GM23338 (cell line): Measurements from ENCODE around the gene MSANTD7. TPM values are rescaled to one million over a fixed set of nuclear protein-coding genes. Genes with fewer than 3 reads are reported as not detected.

Source experiments
- ATAC-seq: fragments of 200-7000 bp; cut with Tn5 transposase; 3 replicates; pipeline ENCODE4 v1.9.1; 2020
- DNase-seq: peaks from one replicate; pipeline ENCODE4 v3.0.0-alpha.2; 2015; ENCODE audit warnings: low spot score
- H2AFZ ChIP-seq: fragments of 200-600 bp; sonication (generic); 2 replicates; pipeline ENCODE4 v1.8.0; 2016; ENCODE audit warnings: antibody characterized with exemption, mild to moderate bottlenecking, moderate library complexity
- H3F3A ChIP-seq: fragments of 200-600 bp; sonication (generic); replicated peaks from 2 replicates; pipeline ENCODE4 v1.8.0; 2017; ENCODE audit warnings: antibody characterized with exemption, mixed run types, low read depth
- H3K27ac ChIP-seq: fragments of 200-600 bp; sonication (generic); 2 replicates; pipeline ENCODE4 v1.6.1; 2016; ENCODE audit warnings: low read depth
- H3K27me3 ChIP-seq: fragments of 200-600 bp; sonication (generic); 2 replicates; pipeline ENCODE4 v1.8.0; 2016; ENCODE audit warnings: mild to moderate bottlenecking, mixed run types, moderate library complexity; ENCODE audit not compliant: insufficient read depth
- H3K36me3 ChIP-seq: fragments of 200-600 bp; sonication (generic); 2 replicates; pipeline ENCODE4 v1.8.0; 2016; ENCODE audit warnings: mild to moderate bottlenecking; ENCODE audit not compliant: insufficient read depth
- H3K4me1 ChIP-seq: fragments of 200-600 bp; sonication (generic); 2 replicates; pipeline ENCODE4 v1.8.0; 2016; ENCODE audit warnings: mild to moderate bottlenecking, moderate library complexity; ENCODE audit not compliant: insufficient read depth
- H3K4me2 ChIP-seq: fragments of 200-600 bp; sonication (generic); 2 replicates; pipeline ENCODE4 v1.7.1; 2017; ENCODE audit warnings: mixed run types
- H3K4me3 ChIP-seq: fragments of 200-600 bp; sonication (generic); 2 replicates; pipeline ENCODE4 v1.6.1; 2016; ENCODE audit warnings: mixed run types
- H3K79me2 ChIP-seq: fragments of 200-600 bp; sonication (generic); replicated peaks from 2 replicates; pipeline ENCODE4 v1.8.0; 2017; ENCODE audit warnings: mild to moderate bottlenecking; ENCODE audit not compliant: insufficient read depth
- H3K9me2 ChIP-seq: fragments of 200-600 bp; sonication (generic); 2 replicates; pipeline ENCODE4 v1.8.0; 2017; ENCODE audit not compliant: insufficient read depth
- H4K20me1 ChIP-seq: fragments of 200-600 bp; sonication (generic); replicated peaks from 2 replicates; pipeline ENCODE4 v1.8.0; 2017; ENCODE audit warnings: mild to moderate bottlenecking; ENCODE audit not compliant: insufficient read depth
- H3K27ac Mint-ChIP-seq: 2 replicates; pipeline ENCODE4 v1.8.0; 2020; ENCODE audit warnings: inconsistent platforms, mild to moderate bottlenecking, moderate library complexity, mixed read lengths
- H3K27me3 Mint-ChIP-seq: 3 replicates; pipeline ENCODE4 v1.8.0; 2022; ENCODE audit warnings: low read depth, mild to moderate bottlenecking, moderate library complexity, mixed read lengths, inconsistent platforms; ENCODE audit not compliant: insufficient read depth, poor library complexity
- H3K36me3 Mint-ChIP-seq: 3 replicates; pipeline ENCODE4 v1.8.0; 2021; ENCODE audit warnings: low read depth, mild to moderate bottlenecking, inconsistent platforms, moderate library complexity, mixed read lengths
- H3K4me1 Mint-ChIP-seq: 3 replicates; pipeline ENCODE4 v1.8.0; 2020; ENCODE audit warnings: mild to moderate bottlenecking, inconsistent platforms, mixed read lengths
- H3K4me3 Mint-ChIP-seq: 3 replicates; pipeline ENCODE4 v1.8.0; 2021; ENCODE audit warnings: moderate library complexity, mild to moderate bottlenecking, inconsistent platforms, mixed read lengths
- H3K9me3 Mint-ChIP-seq: 3 replicates; pipeline ENCODE4 v1.8.0; 2020; ENCODE audit warnings: moderate library complexity, mild to moderate bottlenecking, inconsistent platforms, mixed read lengths
- CREB1 ChIP-seq: fragments of 250-450 bp; sonication (Bioruptor Pico); IDR thresholded peaks from 2 replicates; pipeline ENCODE4 v1.5.0; 2020; ENCODE audit warnings: low read depth, mild to moderate bottlenecking, moderate library complexity
- CTCF ChIP-seq, 2 experiments: fragments of 200-600 bp in 1 of 2; sonication (generic) in 1 of 2; conservative IDR thresholded peaks; 2 replicates each; pipeline versions ENCODE4 v1.5.1 to v1.6.1; 2016 to 2017; ENCODE audit warnings: antibody characterized with exemption in 2 of 2, low read depth in 2 of 2, mild to moderate bottlenecking in 2 of 2, moderate library complexity in 1 of 2
- ETS1 ChIP-seq: IDR thresholded peaks from 2 replicates; pipeline ENCODE4 v1.6.1; 2016; ENCODE audit warnings: antibody characterized with exemption
- EZH2 ChIP-seq: fragments of 200-600 bp; sonication (generic); IDR thresholded peaks from one replicate; pipeline ENCODE4 v1.8.0; 2017; ENCODE audit warnings: antibody characterized with exemption, mild to moderate bottlenecking, low read depth; ENCODE audit not compliant: unreplicated experiment
- EZH2phosphoT487 ChIP-seq: fragments of 200-600 bp; sonication (generic); IDR thresholded peaks from one replicate; pipeline ENCODE4 v1.8.1; 2018; ENCODE audit warnings: antibody characterized with exemption; ENCODE audit not compliant: unreplicated experiment
- JUNB ChIP-seq: IDR thresholded peaks from one replicate; pipeline ENCODE4 v1.6.1; 2016; ENCODE audit warnings: antibody characterized with exemption; ENCODE audit not compliant: unreplicated experiment
- NANOG ChIP-seq: IDR thresholded peaks from 2 replicates; pipeline ENCODE4 v1.6.1; 2016; ENCODE audit warnings: antibody characterized with exemption, borderline replicate concordance
- POLR2AphosphoS5 ChIP-seq: IDR thresholded peaks from 2 replicates; pipeline ENCODE4 v1.6.1; 2016; ENCODE audit warnings: antibody characterized with exemption, low read depth
- REST ChIP-seq: IDR thresholded peaks from one replicate; pipeline ENCODE4 v1.6.1; 2018; ENCODE audit warnings: antibody characterized with exemption; ENCODE audit not compliant: unreplicated experiment
- ZNF114 ChIP-seq: fragments of 250-450 bp; sonication (Bioruptor Pico); IDR thresholded peaks from 2 replicates; pipeline ENCODE4 v1.5.0; 2020; ENCODE audit warnings: mild to moderate bottlenecking, moderate library complexity
- ZNF331 ChIP-seq: fragments of 250-450 bp; sonication (Bioruptor Pico); IDR thresholded peaks from 2 replicates; pipeline ENCODE4 v1.5.0; 2020; ENCODE audit warnings: low read depth, mild to moderate bottlenecking, moderate library complexity
- ZNF462 ChIP-seq: fragments of 250-450 bp; sonication (Bioruptor Pico); IDR thresholded peaks from 2 replicates; pipeline ENCODE4 v1.5.0; 2020; ENCODE audit warnings: mild to moderate bottlenecking, moderate library complexity
- polyA plus RNA-seq: library from polyadenylated mRNA; unstranded; fragments of >200 nt; fragmentation: Nextera tagmentation; extraction: Ambion mirVana; gene quantifications from 2 replicates; pipeline ENCODE4 v1.2.1, GENCODE V29; 2016
- total RNA-seq: library from RNA; depleted of rRNA; stranded (reverse); fragments of >200 nt; shearing (Covaris generic); gene quantifications from 2 replicates; pipeline ENCODE4 v1.2.3, GENCODE V29; 2014

Gene MSANTD7
- total and polyA plus RNA-seq, 2 experiments from 2014 or later, result 5.3 to 19.8 TPM

GRCh38 chr10:14823966-14824365, 14.1 kb upstream of the MSANTD7 start:
- H3K27me3 ChIP-seq, result no peaks in the 10 kb centered on the region
- Mint-ChIP-seq H3K27ac (no peak overlapping the region), H3K27me3 (no peaks in the 10 kb centered on the region), H3K4me3 (no peak overlapping the region), H3K36me3 (no peaks in the 10 kb centered on the region), H3K9me3 (no peaks in the 10 kb centered on the region), H3K4me1 (peaks cover 18% of the 10 kb centered on the region)
- no peak overlapping the region for H3K27ac ChIP-seq
- no peaks in the 10 kb centered on the region for H3K9me2 ChIP-seq
- H4K20me1 ChIP-seq, result no peaks in the 10 kb centered on the region
- H2AFZ ChIP-seq, result no peak overlapping the region
- H3F3A ChIP-seq, result no peaks in the 10 kb centered on the region
- ATAC-seq, result no peak
- peaks cover 13% of the 10 kb centered on the region; the same call in 1 of the 2 replicates for H3K4me1 ChIP-seq
- H3K36me3 ChIP-seq, result no peaks in the 10 kb centered on the region
- no peaks in the 10 kb centered on the region for H3K79me2 ChIP-seq
- no peak overlapping the region for H3K4me3 ChIP-seq
- H3K4me2 ChIP-seq, result no peak overlapping the region
- no peak for DNase-seq
- TF ChIP-seq EZH2phosphoT487 (no peak), EZH2 (no peak), ZNF462 (CRISPR knock-in tag) (no peak), NANOG (no peak), ZNF114 (CRISPR knock-in tag) (no peak), CREB1 (CRISPR knock-in tag) (no peak), ETS1 (no peak), JUNB (no peak), CTCF (conservative IDR thresholded peaks at IDR 0.05; ENCODE audit: low read depth in 2 of 2) (no peak), ZNF331 (CRISPR knock-in tag) (no peak), POLR2AphosphoS5 (no peak), REST (no peak)
